GM18951 (cell line): Measurements from ENCODE around the gene P2RX1.
"Not testable (repeated sequence)": the region's sequence is repeated elsewhere in the genome, so short reads cannot be mapped to it uniquely, and the experiment has no call there.

Source experiments
- POLR2A ChIP-seq: IDR thresholded peaks from 4 replicates; pipeline ENCODE4 v1.6.1; 2011; ENCODE audit warnings: mild to moderate bottlenecking; ENCODE audit not compliant: insufficient read length, insufficient read depth; ENCODE audit errors: extremely low read depth
- in situ Hi-C: fragments of 300-500 bp; cut with MboI; formaldehyde crosslinking; loops from one replicate; pipeline ENCODE4 v1.12.0; 2022; ENCODE audit warnings: low sequenced_read_pairs, mixed read lengths, inconsistent platforms; ENCODE audit not compliant: unreplicated experiment

Gene P2RX1

DNA sequence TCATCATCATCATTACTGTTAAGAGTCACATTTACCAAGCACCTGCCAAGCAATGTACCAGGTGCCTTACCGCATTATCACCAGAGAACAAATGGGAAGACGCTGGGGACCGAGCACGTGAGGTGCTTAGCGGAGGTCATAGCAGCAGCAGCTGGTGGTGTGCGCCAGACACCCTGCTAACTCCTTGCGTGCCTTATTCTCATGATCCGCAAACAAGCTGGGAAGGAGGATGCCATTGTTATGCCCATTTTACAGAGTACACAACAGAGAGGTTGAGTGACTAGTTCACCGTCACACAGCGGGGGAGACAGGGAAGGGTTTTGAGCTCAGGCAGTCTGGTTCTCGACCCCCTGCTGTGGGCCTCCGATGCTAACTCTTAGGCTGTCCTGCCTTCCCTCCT lies 40.7 kb upstream of the P2RX1 start:
- in situ Hi-C loops = no loop called here
- no peak for TF ChIP-seq POLR2A

DNA sequence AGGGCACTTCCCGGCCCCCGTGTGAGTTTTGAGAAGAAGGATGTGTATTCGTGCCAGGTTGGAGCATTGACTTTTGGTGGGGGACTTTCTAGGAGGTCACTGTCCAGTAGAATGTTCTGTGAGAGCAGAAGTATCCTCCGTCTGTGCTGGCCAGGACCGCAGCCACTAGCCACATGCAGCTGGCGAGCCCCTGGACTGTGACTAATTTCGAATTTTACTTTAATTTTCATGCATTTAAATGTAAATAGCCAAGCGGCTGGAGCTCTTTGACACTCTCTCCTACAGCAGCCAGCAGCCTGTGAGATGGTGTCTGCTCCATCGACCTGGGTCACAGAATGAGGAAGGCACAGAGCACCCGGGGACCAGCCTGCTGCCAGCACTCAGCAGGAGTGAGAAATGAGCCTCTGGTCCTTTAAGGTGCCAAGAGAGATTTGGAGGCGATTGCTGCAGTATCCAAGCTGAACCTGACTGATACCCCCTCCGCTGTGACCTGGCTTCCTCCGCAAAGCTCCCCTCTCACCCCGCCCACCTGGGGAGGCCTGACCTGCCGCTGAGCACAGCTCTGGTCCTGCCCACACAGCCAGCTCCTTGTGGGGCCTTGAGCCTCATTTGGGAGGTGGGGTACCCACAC lies 40.2 kb upstream of the P2RX1 start:
- in situ Hi-C loops = no loop called here
- no peak for TF ChIP-seq POLR2A

DNA sequence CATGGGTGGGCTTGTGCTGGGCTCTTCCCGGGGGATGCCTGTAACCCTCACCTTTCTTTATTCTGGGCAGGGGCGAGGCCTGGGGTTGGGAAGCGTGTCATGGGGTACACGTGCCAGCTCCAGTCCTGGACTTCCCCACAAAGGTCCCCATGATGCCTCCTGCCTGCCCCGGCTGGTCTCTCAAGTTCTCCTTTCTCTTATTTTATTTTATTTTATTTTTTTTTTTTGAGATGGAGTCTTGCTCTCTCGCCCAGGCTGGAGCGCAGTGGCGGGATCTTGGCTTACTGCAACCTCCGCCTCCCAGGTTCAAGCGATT lies 39.4 kb upstream of the P2RX1 start:
- in situ Hi-C loops = no loop called here
- no peak for TF ChIP-seq POLR2A

DNA sequence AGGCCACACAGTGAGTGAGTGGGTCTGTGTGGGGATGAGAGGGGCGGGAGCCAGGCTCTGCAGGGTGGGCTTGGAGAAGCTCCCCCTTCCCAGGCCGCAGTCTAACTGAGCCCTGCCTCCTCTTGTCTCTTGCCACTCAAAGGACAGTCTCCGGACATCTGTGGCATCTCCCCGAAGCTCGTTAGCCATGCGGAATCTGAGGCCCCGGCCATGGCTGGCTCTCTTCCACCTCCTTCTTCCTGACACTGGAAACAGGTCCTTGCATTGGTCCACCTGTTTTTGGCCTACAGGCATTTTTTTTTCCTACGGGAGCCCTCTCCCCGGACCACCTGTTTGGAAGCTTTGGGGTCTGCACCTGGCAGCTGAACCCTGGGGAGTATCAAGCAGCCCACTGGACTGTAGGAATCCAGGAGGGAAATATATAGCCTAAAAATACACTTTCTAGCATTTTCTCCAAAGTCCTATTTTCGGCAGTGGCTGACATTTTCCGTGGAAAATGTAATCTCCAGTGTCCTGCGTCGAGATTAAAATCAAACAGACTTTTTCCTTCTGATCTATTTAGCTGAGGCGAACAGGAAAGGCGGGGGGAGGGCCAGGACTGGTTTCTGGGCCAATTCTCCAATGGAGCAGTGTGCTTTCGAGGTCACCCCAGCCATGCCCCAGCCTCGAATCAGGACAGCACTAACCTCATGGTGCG lies 38.9 kb upstream of the P2RX1 start:
- no peak for TF ChIP-seq POLR2A
- in situ Hi-C loops = no loop called here

DNA sequence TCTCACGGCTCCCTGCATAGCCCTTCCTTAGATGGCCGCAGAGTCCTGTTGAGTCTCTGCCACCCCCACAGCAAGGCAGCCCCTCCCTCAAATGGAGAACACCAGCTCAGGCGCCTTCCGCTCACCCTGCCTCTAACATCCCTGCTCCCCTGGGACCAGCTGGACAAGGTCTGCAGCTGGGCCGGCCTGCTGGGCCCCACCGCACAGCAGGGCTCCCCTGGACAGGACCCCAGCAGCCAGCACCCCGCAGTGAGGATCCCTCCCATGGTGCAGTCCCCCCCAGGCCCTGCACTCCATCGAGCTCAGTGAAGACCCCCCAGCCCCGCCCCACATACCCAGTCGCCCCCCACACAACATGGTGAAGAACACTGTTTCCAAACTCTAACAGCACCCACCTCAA lies 37.8 kb upstream of the P2RX1 start:
- in situ Hi-C loops = no loop called here
- TF ChIP-seq POLR2A = no peak

DNA sequence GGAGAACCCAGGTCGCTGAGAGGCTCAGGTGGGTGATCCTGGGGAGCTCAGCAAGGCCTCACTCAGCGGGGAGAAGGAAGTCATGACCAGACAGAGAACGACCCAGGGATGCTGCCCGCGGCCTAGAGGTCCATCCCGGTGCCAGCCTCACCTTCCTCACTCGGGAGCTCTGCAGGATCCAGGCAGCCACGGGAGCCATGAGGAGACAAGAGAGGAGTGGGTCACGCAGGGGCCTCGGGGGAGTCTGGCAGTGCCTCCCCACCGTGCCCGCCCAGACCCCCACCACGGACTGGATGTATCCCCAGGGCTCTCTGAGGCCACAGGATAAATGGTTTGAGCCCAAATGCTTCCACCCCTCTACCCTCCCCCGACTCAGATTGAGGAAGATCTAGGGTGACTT lies 37.3 kb upstream of the P2RX1 start:
- in situ Hi-C loops = no loop called here

DNA sequence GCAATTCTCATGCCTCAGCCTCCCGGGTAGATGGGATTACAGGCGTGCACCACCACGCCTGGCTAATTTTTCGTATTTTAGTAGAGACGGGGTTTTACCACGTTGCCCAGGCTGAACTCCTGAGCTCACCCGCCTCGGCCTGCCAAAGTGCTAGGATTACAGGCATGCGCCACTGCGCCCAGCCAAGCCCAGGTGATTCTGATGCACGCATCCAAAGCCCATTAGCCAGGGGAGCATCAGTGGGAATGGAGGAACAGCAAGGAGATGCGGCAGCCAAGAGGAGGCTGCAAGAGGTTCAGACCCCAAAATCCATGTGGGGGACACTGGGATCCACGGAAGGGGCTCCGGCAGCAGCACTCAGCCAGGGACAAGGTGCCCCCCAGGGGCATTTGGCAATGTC lies 35.9 kb upstream of the P2RX1 start:
- in situ Hi-C loops = no loop called here
- TF ChIP-seq POLR2A = no peak

More for the DNA sequence above, 37.3 kb upstream of the P2RX1 start:
- TF ChIP-seq POLR2A = no peak

DNA sequence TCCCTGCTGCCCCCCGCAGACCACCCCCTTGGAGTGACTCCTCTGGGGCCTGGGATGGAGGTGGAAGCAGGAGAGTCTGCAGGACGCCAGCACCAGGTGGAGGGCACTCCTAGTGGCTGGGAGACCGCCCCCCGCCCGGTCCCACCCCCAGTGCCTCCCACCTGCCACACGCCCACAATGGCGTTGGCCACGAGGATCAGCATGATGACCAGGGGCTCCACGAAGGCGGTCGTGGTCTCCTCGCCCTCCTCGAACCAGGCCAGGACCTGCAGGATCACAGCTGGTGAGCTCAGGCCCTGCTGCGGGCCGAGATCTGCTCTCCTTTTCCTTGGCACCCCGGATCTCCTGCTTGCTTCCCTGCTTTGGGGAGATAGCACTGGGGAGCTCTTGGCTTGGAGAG lies 35.2 kb upstream of the P2RX1 start:
- in situ Hi-C loops = no loop called here
- TF ChIP-seq POLR2A = no peak

DNA sequence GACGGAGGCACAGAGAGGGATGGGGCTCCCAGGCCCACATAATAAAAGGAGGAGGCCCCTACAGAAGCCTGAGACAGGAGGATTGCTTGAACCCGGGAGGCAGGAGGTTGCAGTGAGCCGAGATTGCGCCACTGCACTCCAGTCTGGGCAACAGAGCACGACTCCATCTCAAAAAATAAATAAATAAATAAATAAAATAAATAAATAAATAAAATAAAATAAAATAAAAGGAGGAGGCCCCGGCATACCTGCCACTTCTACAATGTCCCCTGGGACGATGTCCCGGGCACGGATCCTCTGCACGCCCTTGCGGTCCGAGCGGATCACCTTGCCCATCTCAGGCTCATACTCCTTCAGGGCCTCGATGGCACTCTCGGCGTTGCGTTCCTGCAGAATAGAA lies 34.7 kb upstream of the P2RX1 start:
- no peak for TF ChIP-seq POLR2A
- in situ Hi-C loops = no loop called here

DNA sequence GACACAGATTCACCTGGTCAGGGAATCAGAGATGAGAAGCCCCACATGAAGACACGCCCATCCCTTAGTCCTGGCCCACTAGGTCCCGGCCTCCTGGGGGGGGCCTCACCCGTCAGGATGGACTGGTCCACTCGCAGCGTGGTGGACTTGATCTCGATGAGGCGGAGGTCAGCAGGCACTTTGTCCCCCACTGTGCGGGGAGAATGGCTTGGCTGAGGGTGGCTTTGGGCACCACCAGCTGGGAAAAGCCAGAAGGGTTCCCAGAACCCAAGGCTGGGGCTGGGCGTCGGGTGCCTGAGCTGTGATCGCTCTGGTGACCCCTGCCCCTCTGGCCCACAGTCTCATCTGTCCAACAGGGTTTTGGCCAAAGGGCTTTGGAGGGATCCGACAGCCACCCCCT lies 34.3 kb upstream of the P2RX1 start:
- TF ChIP-seq POLR2A = no peak
- in situ Hi-C loops = no loop called here

DNA sequence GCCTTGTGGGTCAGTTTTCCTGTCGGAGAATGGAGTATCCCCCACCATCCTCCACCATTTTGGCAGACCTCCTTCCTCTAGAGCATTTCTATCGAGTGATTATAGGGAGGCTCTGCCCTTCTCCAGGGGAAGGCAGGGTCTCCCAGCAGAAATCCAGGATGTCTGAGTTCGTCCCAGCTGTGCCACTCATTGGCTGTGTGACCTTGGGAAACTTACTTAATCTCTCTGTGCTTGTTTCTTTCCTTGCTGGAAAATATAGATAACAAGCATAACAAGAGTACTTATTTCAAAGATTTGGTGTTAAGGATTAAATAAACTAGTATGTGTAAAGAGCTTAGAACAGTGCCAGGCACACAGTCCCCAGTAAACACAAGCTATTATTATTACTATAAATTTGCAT lies 33.2 kb upstream of the P2RX1 start:
- no peak for TF ChIP-seq POLR2A
- in situ Hi-C loops = no loop called here

DNA sequence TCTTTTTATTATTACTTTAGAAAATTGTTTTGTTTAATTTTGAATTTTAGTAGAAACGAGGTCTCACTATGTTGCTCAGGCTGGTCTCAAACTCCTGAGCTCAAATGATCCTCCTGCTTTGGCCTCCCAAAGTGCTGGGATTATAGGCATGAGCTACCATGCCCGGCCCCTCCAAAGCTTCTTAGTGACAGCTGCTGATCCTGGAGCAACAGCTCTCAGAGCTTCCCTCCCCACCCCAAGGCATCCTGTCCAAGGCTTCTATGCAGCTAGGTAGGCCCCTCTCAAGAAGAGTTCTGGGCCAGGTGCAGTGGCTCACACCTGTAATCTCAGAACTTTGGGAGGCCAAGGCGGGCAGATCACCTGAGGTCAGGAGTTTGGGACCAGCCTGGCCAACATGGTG lies 32.3 kb upstream of the P2RX1 start:
- in situ Hi-C loops = not testable (repeated sequence)

DNA sequence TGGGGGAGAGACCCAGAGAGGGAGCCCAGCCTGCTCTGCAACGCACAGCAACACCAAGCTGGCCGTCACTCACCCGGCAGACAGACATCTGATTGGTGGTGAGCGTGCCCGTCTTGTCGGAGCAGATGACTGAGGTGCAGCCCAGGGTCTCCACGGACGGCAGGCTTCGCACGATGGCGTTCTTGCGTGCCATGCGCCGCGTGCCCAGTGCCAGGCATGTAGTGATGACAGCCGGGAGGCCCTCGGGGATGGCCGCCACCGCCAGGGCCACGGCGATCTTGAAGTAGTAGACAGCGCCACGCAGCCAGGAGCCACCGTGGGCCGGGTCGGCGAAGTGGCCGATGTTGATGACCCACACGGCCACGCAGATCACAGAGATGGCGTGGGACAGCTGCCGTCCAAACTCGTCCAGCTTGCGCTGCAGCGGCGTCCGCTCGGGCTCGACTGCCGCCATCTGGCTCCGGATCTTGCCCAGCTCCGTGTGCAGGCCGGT lies 31.1 kb upstream of the P2RX1 start:
- in situ Hi-C loops = no loop called here
- no peak for TF ChIP-seq POLR2A

DNA sequence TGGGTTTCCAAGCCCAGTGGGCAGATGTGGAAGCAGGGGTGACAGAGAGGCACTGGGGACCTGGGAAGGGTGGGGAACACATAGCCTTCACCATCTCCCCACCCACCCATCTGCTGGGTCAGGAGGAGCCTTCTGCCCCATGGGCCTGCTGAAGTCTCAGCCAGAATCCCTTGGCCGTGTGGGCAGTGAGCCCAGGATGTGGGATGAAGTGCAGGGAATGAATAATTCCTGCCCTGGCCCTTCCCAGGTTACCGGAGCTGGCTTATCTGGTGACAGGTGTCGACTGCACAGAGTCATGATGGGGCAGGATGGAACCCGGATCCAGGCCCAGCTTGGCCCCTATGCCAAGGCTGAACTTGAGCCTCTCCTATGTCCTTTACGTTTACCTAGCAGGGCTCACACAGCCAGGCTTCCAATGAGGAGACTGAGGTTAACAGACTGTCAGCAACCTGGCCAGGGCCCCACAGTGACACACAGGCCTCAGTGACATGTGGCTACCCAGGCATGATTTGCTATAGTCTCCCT lies 30.5 kb upstream of the P2RX1 start:
- in situ Hi-C loops = no loop called here
- TF ChIP-seq POLR2A = no peak
